ENCODE results near the gene DFFB.

- TF ChIP-seq CTCF (conservative IDR thresholded peaks at IDR 0.05 in 1 of 2, IDR thresholded peaks at IDR 0.05 in 1 of 2; ENCODE audit: low read depth in 1 of 2, low read length in 2 of 2) = no peak
- no peak for TF ChIP-seq EZH2 (IDR thresholded peaks at IDR 0.05; ENCODE audit: low read length, missing control alignments)
These were observed 15.3 kb downstream of the DFFB start for GRCh38 chr1:3872546-3872945.

All from fibroblast of lung (primary cell).